Ishikawa (cell line): Measurements from ENCODE around the gene ST3GAL5.

Experiments used
- CEBPB ChIP-seq: IDR thresholded peaks from 2 replicates; pipeline ENCODE4 v1.6.1; 2012
- FOXM1 ChIP-seq: IDR thresholded peaks from 2 replicates; pipeline ENCODE4 v1.6.1; 2012; ENCODE audit warnings: low read depth, borderline replicate concordance
- TAF1 ChIP-seq: IDR thresholded peaks from 2 replicates; pipeline ENCODE4 v1.6.1; 2012; ENCODE audit warnings: low read depth, mild to moderate bottlenecking

DNA sequence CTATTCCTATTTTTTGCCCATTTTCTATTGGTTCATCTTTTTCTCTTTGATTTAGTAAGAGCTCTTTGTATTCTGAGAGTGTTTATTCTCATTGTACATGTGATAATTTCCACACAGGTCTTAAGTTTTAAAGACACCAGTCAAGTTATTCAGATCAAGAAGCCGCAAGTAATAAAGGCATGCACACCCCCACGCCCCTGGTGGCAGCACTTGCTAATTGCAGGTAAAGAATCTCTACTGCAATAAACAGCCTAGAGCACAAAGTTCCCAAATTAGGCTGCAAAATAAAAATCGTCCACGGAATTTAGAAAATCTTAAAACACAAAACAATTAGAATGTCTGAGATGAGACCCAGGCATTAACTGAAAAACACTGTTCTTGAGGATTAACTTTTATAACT is 45.2 kb downstream of the ST3GAL5 start:
- TF ChIP-seq CEBPB (no peak), TAF1 (no peak), FOXM1 (no peak)
